Melanocyte of skin (primary cell): ENCODE data around the gene FAAP24. TPM values are rescaled to one million over a fixed set of nuclear protein-coding genes. Genes with fewer than 3 reads are reported as not detected.

Experiments
- total RNA-seq, 2 donors: library from RNA; depleted of rRNA; stranded (reverse); fragments of >200 nt; gene quantifications; 2 replicates each; pipeline ENCODE4 v1.2.3, GENCODE V29; 2012

The FAAP24 gene, protein sequence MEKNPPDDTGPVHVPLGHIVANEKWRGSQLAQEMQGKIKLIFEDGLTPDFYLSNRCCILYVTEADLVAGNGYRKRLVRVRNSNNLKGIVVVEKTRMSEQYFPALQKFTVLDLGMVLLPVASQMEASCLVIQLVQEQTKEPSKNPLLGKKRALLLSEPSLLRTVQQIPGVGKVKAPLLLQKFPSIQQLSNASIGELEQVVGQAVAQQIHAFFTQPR
- 1 to 10 TPM; 5.5 to 5.7 TPM for total RNA-seq

DNA sequence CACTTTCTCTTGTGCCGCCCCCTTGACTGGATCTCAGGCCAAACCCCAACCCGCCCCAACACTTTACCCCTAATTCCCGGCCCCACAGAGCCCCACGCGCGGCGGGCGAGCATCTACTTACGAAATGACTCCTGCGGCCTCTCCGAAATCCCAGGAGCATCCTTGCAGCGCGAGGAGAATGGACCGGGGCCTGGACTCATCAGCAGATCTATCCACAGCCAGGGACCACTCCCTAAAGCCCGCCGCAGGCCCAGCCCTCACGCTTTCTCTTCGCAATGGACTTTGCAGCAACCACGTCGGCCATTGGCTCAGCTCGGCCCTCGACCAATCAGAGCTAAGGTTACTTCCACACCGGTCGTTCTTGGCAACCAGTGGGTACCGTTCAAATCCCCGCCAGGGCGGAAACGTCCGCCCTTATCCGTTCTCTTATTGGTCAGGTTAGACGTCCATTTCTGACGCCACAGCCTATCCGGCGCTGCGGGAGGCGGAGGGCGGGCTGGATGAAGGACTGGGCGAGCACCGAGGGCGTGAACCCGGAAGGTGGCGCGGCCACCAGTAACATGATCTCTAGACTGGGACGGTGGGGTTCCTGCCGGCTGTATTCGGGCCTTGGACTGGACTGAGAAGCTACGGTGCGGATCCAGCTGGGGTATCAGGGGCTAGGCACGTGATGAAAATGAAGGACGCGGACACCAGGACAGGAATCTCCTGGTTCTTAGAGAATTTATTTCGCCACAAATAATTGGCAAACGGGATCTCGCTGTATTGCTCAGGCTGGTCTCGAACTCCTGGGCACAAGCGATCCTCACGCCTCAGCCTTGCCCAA, at the start of gene FAAP24, which contains the start of gene CEP89:
FAAP24 (plus strand) TSS at position 528 of the 826 bp plus-strand sequence. CDS start 955 bp downstream, outside the sequence.
CEP89 (minus strand) TSS at position 244 of the 826 bp plus-strand sequence; CDS start at position 160, 84 bp downstream.

Other genes starting within 250 kb of the FAAP24 start
- gene SLC7A9, start 102.5 kb upstream of the FAAP24 start, total RNA-seq, result not detected
- 10 to 100 TPM; 14.1 to 16.7 TPM for gene CEP89, start 284 bp upstream of the FAAP24 start, total RNA-seq
- 1 to 10 TPM; 2.8 to 5.7 TPM for gene RHPN2, start 92.6 kb downstream of the FAAP24 start, total RNA-seq
- gene GPATCH1, start 108.9 kb downstream of the FAAP24 start, total RNA-seq, result 1 to 10 TPM; 5.2 to 7.3 TPM
- gene WDR88, start 159.9 kb downstream of the FAAP24 start, total RNA-seq, result not detected
- gene LRP3, start 222.1 kb downstream of the FAAP24 start, total RNA-seq, result 10 to 100 TPM; 11.0 to 13.1 TPM